NCI-H2227 (cell line): ENCODE data around the gene ERLEC1.
A peak's percentile ranks its signal among the peaks of the same experiment; 100 is the strongest.
"Not testable (repeated sequence)": the region's sequence is repeated elsewhere in the genome, so short reads cannot be mapped to it uniquely, and the experiment has no call there.

Source experiments
- DNase-seq: peaks from one replicate; lab custom pipeline; 2025; ENCODE audit not compliant: unreplicated experiment; lab: John Stamatoyannopoulos, UW

ERLEC1 gene

DNA sequence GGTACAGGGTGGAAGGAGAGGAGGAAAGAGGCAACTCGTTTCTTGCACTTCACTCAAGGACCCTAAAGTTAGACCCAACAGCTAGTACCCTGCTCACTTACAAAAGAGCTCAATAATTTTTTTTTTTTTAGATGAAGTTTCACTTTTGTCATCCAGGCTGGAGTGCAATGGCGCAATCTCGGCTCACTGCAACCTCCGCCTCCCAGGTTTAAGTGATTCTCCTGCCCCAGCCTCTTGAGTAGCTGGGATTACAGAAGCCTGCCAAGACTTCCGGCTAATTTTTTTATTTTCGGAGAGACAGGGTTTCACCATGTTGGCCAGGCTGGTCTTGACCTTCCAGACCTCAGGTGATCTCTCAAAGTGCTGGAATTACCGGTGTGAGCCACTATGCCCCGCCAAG lies 4.2 kb upstream of the ERLEC1 start:
- no peak for DNase-seq

DNA sequence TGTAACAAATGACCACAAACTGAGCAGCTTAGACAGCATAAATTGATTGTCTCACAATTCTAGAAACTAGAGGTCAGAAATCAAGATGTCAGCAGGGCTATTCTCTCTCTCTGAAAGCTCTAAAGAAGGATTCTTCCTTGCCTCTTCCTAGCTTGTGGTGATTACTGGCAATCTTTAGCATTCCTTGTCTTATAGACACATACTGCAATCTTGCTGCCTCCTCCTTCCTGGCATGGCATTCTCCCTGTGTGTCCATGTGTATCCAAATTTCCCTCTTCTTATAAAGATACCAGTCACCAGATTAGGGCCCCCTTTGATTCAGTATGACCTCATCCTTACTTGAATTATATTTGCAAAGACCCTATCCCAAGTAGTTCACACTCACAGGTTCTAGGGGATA lies 2.4 kb upstream of the ERLEC1 start:
- DNase-seq: no peak

DNA sequence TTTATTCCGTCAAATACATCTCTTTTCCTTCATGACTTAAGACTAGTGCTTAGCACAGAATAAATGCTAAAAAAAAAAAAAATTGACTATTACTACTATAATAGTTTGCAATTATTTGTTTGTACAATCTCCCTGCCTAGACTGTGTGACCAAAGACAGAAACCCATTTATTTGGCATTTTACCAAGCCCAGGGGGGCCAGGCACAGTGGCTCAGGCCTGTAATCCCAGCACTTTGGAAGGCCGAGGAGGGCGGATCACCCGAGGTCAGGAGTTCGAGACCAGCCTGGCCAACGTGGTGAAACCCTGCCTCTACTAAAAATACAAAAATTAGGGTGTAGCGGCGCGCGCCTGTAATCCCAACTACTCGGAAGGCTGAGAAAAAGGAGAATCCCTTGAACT lies 1.5 kb upstream of the ERLEC1 start:
- no peak for DNase-seq

DNA sequence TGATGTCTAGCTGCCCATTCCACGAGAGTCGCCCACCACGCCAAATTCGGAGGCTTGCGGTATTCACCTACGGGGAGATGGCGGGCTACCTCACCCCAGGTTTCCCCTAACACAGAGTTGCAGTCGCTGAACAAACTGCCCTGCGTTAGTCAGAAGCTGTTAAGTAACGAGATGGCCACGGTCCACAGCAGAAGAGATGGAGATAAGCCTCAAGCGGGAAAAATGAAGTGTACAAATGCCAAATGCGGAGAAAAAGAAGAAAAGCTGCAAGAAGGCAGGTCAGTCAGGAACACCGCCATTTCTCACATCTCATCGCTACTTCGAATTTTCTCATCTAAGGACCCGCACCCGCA lies 516 bp upstream of the ERLEC1 start:
- DNase-seq: peak; percentile 52

DNA sequence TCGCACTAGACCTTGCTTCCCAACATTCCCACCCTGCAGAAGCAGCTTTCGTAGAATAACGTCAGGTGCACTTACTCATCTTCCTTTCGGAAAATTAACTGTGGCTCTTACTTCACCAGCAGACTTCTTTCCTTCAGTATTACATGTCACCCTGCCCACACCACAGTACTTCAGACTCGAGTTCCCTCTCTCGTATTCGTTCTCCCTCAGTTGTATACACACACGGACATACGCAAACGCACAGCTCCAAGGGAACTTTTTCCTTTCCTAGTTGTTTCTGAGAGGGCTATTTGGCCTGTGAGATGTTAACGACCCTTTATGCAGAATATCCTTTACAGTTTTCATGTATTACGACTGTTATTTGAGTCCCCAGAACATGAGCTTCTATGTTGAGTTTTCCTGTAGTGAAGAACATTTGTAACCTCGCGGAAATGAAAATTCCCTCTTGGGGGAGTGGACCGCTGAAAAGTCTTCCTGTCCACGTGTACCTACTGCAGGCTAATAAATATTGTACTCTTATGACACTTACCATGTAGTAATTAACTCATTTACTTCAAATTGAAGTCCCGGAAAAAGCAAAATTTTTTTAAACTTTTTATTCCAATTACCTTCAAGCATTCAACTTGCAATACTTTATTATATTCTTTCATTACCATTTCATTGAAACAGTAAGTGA lies 908 bp downstream of the ERLEC1 start:
- no peak for DNase-seq

DNA sequence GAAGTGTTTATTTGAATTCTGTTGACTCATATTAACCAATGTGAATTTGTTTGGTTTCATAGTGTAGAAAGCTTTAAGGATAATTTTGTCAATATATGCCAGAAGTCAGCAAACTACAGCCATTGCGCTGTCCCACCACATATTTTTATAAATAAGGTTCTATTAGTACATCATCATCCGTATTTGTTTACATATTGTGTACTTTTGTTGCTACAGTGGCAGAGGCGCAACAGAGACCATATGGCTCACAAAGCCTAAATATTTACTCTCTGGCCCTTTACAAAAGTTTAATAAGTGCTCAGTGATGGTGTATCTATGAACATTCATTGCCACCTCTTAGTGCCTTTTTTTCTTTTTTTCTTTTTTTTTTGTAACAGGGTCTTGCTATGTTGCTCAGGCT lies 6.4 kb downstream of the ERLEC1 start:
- DNase-seq: no peak

DNA sequence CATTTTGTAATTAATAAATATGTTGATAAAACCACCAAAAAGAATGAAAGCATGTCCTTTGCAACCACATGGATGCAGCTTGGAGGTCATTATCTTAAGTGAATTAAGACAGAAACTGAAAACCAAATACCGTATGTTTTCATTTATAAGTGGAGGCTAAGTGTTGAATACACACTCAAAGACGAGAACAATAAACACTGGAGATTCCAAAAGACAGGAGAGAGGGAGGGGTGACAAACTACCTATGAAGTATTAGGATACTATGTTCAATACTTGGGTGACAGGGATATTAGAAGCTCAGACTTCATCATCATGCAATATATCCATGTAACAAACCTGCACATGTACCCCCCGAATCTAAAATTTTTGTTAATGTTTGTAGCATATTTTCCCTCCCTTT lies 7.0 kb downstream of the ERLEC1 start:
- no peak for DNase-seq

DNA sequence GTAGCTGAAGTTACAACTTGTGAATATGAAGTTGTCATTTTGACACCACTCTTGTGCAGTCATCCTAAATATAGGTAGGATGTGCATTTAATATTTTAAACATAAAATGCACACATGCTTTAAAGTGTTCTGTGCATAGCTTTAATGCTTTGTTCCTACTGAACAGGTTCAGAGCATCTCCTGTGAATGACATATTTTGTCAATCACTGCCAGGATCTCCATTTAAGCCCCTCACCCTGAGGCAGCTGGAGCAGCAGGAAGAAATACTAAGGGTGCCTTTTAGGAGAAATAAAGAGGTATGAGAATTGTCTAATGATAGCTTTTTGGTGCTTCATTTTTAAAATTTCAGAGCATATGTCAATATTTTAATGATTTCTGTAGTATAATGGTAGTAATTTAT lies 14.7 kb downstream of the ERLEC1 start:
- no peak for DNase-seq

DNA sequence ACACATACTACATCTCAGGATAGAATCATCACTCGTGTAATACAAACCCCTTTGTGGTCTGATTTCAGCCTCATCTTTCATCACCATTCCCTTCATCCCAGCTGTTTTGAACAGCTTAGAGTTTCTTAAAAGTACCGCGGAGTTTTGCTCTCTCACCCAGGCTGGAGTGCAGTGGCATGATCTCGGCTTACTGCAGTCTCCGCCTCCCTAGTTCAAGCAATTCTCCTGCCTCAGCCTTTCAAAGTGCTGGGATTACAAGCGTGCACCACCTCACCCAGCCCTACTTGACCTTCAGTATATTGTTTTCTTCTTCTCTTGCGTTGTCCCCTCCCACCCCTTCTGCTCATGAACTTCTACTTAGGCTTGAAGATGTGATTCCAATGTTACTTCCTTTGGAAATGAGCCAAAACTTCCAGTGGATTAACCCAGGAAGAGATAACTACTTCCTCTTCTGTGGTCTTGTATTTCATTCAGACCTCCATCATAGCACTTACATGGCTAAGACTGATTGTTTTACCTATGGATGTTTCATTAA lies 15.8 kb downstream of the ERLEC1 start:
- peak; percentile 49 for DNase-seq

DNA sequence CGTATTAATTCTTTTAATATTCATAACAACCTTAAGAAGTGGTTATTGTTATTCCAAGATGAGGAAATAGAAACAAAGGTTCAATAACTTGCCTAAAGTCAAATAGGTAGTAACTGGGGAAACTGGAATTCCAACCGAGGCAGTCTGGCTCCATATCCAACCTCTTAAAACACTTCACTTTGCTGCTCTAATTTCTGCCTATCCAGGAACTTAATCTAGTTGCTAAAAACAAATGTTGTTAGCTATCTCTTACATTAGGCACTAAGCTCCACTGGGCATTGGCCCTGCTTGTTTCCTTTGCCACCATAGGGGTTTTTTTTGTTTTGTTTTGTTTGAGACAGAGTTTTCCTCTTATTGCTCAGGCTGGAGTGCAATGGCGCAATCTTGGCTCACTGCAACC lies 24.8 kb downstream of the ERLEC1 start:
- no peak for DNase-seq

DNA sequence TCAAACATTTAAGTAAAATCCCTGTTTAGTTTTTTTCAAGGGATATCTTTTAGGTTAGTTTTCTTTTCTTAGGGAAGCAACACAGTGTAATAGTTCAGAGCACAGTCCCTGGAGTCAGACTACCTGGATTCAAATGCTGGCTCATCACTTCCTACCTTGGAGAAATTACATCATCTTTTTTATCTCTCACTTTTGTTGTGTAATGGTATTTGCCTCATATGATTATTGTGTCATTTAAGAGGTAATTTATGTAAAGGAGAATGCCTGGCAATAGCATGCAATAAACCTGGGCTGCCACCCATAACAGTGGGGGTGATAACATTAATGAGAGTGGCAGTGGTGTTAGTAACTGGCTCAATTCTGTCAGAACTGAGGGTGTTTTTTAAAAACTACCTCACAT lies 26.3 kb downstream of the ERLEC1 start:
- no peak for DNase-seq

DNA sequence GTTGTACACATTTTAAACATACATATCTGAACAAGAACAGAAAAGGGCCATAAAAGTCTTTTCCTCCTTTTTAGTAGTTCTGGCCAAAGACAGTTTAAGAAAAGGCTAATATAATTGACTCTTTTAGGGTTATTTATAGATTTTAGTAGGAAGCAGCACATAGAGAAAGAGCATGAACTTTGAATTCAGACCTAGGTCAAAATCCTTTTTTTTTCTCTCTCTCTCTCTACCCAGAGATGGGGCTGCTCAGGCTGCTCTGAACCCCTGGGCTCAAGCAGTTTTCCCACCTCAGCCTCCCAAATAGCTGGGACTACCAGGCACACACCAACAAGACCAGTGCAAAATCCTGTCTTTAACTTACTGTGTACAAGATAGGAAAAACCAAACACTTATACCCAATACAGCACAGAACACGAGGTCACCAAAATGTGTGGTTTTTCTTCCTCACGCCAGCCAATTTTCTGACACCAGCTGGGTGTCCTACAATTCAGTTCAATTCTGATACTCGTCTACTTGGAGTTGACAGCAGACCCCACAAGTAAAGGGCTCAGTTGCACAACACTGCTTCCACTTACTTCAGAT lies 32.1 kb downstream of the ERLEC1 start:
- DNase-seq: no peak

DNA sequence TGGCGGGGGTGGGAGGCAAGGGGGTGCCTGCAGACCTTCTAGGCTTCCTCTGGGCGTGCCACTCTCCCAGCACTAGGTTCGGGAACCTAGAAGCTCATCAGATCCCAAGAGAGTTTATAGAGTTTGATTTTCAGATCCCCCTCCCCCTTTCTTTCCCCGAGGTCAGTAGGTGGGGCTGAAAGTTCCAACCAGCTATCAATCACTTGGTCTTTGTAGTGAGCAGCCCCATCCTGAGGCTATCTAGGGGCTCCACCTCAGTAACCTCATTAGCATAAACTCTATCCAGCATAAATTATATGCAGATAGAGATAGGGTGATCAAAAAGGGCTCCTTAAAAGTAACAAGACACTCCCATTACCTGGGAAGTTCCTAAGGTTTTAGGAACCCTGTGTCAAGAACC lies 32.8 kb downstream of the ERLEC1 start:
- no peak for DNase-seq

DNA sequence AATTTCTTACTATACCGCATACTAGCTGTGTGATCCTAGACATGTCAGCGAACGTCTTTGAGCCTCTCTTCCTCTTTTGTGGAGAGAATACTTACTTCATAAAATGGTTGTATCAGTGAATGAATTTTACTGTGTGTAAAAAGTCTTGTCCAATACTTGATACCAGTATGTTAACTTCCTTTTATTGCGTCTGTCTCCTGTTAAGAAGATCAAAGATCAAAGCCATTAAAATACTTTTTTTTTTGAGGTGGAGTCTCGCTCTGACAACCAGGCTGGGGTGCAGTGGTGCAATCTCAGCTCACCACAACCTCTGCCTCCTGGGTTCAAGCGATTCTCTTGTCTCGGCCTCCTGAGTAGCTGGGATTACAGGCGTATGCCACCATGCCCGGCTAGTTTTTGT lies 33.2 kb downstream of the ERLEC1 start:
- no peak for DNase-seq

DNA sequence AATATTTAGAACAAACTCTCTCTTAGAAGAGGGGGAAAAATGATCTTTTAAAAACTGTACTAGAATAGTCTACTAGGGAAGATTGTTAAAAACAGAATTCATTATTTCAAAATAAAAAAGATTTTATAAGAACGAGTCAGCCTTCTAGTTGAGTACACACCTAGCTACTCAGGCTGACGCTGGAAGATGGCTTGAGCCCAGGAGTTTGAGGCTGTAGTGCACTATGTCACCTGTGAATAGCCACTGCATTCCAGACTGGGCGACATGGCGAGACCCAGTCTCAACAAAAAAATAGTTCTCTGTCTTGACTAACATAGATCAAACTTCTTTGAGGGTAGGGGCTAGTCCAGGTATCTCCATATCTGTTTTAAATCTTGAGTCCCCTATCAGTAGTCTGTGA lies 33.9 kb downstream of the ERLEC1 start:
- DNase-seq: no peak

DNA sequence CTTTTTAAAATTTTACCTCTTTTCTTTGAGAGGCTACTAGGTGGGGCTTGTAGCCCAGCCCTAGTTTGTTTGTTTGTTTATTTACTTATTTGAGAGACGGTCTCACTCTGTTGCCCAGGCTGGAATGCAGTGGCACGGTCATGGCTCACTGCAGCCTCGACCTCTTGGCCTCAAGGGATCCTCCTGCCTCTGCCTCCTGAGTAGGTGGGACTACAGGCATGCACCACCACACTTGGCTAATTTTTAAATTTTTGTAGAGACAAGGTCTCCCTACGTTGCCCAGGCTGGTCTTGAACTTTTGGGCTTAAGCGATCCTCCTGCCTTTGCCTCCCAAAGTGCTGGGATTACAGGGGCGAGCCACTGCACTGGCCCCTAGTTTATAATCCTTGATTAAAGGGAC lies 35.0 kb downstream of the ERLEC1 start:
- no peak for DNase-seq

DNA sequence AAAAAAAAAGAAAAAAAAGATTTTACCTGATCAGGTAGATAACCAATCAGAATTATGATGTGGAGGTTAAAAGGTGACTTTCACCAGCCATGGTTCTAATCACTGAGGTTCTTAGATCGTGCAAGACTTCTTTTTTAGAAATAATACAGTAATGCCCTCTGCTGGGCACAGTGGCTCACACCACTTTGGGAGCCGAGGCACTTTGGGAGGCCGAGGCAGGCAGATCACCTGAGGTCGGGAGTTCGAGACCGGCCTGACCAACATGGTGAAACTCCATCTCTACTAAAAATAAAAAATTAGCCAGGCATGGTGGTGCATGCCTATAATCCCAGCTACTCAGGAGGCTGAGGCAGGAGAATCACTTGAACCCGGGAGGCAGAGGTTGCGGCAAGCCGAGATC lies 36.8 kb downstream of the ERLEC1 start:
- DNase-seq: not testable (repeated sequence)

DNA sequence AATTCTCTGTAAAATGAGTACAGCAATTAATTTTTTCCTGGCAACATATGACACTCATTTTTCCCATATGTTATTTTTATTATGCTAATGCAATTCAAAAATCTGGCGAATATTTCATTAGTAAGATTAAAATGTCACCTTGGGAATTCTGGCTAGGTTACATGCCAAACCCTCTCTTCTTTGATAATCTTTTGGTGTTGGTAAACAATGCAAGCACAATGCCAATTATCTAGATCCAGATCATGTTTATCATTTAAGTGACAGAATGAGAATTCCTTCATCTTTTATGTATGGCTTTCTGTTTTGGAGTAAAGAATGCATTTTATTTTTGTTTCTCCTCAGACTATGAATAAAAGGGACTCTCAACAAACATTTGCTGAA lies 39.2 kb downstream of the ERLEC1 start:
- DNase-seq: no peak

DNA sequence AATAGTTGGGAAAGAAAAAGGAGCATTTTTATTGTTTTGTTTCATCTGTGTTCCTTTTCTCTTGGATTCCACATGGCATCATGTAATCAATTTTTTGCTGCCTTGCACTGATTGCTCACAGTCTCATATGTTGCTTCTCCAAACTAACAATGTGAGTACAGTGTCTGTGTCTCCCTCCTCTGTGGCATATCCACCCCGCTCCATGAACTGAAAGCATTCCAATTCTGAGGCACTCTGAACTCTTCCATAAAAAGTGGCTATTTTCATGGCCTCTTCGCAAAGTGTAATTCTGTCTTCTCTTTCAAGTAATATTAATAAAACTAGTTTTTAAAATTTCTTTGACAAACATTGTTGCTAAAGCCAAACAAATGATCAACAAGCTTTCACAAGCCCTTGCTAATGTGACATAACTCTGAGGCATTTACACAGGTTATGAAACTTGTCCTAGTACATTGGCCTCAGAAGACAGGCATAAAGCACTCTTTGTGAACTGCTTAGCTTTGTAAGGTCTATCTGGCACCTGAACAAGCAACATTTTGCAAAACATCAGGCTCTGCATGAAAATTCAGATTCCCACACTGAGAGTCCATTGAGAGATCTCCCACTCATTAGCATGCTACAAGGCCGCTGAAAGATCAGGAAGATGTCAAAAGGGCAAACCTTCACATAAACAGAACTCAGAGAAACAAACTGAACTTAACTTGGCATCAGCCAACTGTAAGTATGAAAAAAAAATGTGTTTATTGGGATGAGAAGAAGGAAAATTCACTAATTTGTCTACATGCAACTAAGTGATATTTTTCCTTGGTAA lies 39.9 kb downstream of the ERLEC1 start:
- no peak for DNase-seq

DNA sequence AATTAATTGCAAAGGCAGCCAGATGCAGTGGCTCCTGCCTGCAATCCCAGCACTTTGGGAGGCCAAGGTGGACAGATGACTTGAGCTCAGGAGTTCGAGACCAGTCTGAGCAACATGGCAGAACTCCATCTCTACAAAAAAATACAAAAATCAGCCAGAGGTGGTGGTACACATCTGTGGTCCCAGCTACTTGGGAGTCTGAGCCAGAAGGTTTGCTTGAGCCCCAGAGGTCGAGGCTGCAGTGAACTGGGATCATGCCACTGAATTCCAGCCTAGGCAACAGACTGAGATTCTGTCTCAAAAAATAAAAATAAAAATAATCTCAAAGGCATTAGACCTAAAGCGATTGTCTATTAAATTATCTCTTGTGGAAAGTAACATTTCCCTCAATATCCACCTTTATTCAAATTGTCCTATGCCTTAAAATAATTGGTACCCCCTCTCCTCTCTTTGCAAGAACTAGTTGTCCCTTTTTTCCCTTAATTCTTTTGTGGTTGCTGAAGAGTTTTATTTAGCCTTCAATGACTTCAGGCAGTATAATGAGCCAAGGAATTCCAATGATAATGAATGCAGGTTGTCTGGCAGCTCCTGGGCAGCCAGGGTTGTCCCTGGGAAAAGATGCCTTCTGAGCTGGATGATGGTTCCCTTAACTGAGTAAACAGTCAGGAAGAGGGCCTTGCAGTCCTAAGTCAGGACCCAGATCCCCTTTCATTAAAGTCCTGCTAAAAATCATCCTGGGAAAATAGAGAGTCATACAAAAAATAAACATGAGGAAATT lies 40.7 kb downstream of the ERLEC1 start:
- no peak for DNase-seq

DNA sequence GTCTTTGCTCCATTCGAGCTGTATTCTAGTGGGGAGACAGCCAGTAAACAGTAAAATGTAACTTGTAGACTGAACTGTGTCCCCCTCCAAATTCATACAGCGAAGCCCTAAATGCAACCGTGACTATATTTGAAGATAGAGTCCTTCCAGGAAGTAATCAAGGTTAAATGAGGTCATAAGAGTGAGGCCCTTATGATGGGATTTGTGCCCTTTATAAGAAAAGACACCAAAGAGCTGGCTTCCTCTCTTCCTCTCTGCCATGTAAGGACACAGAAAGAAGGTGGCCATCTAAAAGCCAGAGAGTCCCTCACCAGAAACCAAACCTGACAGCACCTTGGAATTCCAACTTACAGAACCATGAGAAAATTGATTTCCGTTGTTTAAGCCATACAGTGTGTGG lies 41.5 kb downstream of the ERLEC1 start:
- no peak for DNase-seq
